ENCODE measurements around the gene NCKIPSD.

DNA sequence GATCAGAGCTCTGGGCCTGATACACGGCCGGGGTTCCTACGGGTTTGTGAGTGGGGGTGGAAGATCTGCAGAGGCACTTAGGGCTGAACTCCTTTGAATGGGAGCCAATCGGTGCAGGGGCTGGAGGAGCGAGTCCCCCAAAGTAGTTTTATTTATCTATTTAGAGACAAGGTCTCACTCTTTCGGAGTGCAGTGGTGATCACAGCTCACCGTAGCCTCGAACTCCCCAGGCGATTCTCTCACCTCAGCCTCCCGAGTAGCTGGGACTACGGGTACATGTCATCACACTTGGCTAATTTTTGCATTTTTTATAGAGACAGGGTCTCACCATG is 21.4 kb downstream of the NCKIPSD start:
- TF ChIP-seq POLR2A (IDR thresholded peaks at IDR 0.05), result no peak
- TF ChIP-seq CTCF (IDR thresholded peaks at IDR 0.05), result no peak

Data from uterus (tissue), 2 donors.